H1 (cell line): ENCODE data around the gene CHST3. TPM values are rescaled to one million over a fixed set of nuclear protein-coding genes. Genes with fewer than 3 reads are reported as not detected.

Experiments used
- CTCF ChIA-PET: fragments of 300-600 bp; sonication (Branson Sonifier 250); formaldehyde crosslinking; loops from one replicate; lab custom pipeline; 2021; ENCODE audit not compliant: partially characterized antibody; lab: Charles Lee
- POLR2A ChIA-PET: fragments of 300-600 bp; sonication (Branson Sonifier 250); formaldehyde crosslinking; loops from one replicate; lab custom pipeline; 2021; ENCODE audit warnings: inconsistent platforms; ENCODE audit not compliant: partially characterized antibody; lab: Charles Lee
- DNase-seq, 2 experiments: peaks; one replicate each; pipeline versions ENCODE4 v3.0.0 to v3.0.0-alpha.2; 2010 to 2022; ENCODE audit warnings: low spot score in 2 of 2, low read depth in 1 of 2, mixed read lengths in 1 of 2
- FAIRE-seq: peaks from 2 replicates; lab custom pipeline; 2011; peaks lifted over from hg19 to GRCh38; lab: Jason Lieb, UNC
- H2AFZ ChIP-seq: 2 replicates; pipeline ENCODE4 v1.8.1; 2012; ENCODE audit warnings: low read length, inconsistent platforms
- H2AK5ac ChIP-seq: 2 replicates; pipeline ENCODE4 v1.6.1; 2013; ENCODE audit warnings: low read depth, low read length
- H2BK120ac ChIP-seq: replicated peaks from 2 replicates; pipeline ENCODE3; 2013; ENCODE audit warnings: low read depth, low read length, inconsistent platforms
- H2BK12ac ChIP-seq: 2 replicates; pipeline ENCODE4 v1.6.1; 2013; ENCODE audit warnings: low read depth, low read length
- H2BK15ac ChIP-seq: 2 replicates; pipeline ENCODE4 v1.6.1; 2013; ENCODE audit warnings: low read length
- H2BK20ac ChIP-seq: 2 replicates; pipeline ENCODE4 v1.6.1; 2013; ENCODE audit warnings: low read length
- H2BK5ac ChIP-seq: 2 replicates; pipeline ENCODE4 v1.6.1; 2013; ENCODE audit warnings: low read depth, low read length
- H3K14ac ChIP-seq: 2 replicates; pipeline ENCODE4 v1.6.1; 2013; ENCODE audit warnings: inconsistent platforms; ENCODE audit not compliant: insufficient read length
- H3K18ac ChIP-seq: 2 replicates; pipeline ENCODE4 v1.6.1; 2013; ENCODE audit warnings: low read length; ENCODE audit errors: extremely low read depth
- H3K23ac ChIP-seq: 2 replicates; pipeline ENCODE4 v1.6.1; 2013; ENCODE audit warnings: inconsistent platforms; ENCODE audit not compliant: insufficient read length
- H3K23me2 ChIP-seq: 2 replicates; pipeline ENCODE4 v1.6.1; 2013; ENCODE audit warnings: low read depth, low read length
- H3K27ac ChIP-seq: 2 replicates; pipeline ENCODE4 v1.6.1; 2011; ENCODE audit warnings: low read depth, low read length, inconsistent platforms
- H3K27me3 ChIP-seq, 4 experiments: replicated peaks in 1 of 4; 1 replicate in 1 of 4; 2 replicates in 3 of 4; pipeline versions ENCODE4 v1.6.1 to v1.8.1; 2011 to 2013; ENCODE audit warnings: low read length in 3 of 4, mild to moderate bottlenecking in 3 of 4, inconsistent platforms in 2 of 4, mixed read lengths in 2 of 4, moderate library complexity in 1 of 4; ENCODE audit not compliant: control insufficient read depth in 3 of 4, insufficient read depth in 3 of 4; ENCODE audit errors: extremely low read depth in 1 of 4
- H3K36me3 ChIP-seq, 4 experiments: 2 replicates each; pipeline versions ENCODE4 v1.6.1 to v1.8.1; 2011 to 2013; ENCODE audit warnings: mild to moderate bottlenecking in 4 of 4, low read length in 3 of 4, moderate library complexity in 2 of 4, control low read depth in 1 of 4, inconsistent platforms in 1 of 4; ENCODE audit not compliant: insufficient read depth in 4 of 4, control insufficient read depth in 2 of 4
- H3K4ac ChIP-seq: replicated peaks from 2 replicates; pipeline ENCODE3; 2013; ENCODE audit warnings: low read length, low read depth, mixed read lengths, inconsistent platforms; ENCODE audit not compliant: insufficient read length
- H3K4me1 ChIP-seq, 4 experiments: replicated peaks in 1 of 4; 1 replicate in 1 of 4; 2 replicates in 3 of 4; pipeline versions ENCODE4 v1.6.1 to v1.8.1; 2011 to 2013; ENCODE audit warnings: low read length in 3 of 4, inconsistent platforms in 2 of 4, mixed read lengths in 1 of 4; ENCODE audit not compliant: insufficient read depth in 4 of 4, control insufficient read depth in 3 of 4
- H3K4me2 ChIP-seq, 2 experiments: 2 replicates each; pipeline versions ENCODE4 v1.6.1 to v1.8.1; 2011 to 2013; ENCODE audit warnings: low read depth in 2 of 2, low read length in 2 of 2, control low read depth in 1 of 2, inconsistent platforms in 1 of 2, mild to moderate bottlenecking in 1 of 2; ENCODE audit not compliant: insufficient read depth in 1 of 2
- H3K4me3 ChIP-seq, 4 experiments: fragments of 200-600, 300-600 bp in 1 of 4; sonication (generic), shearing (Covaris generic), sonication (Bioruptor Twin) in 1 of 4; 2 replicates each; pipeline versions ENCODE4 v1.5.1 to v1.8.1; 2011 to 2016; ENCODE audit warnings: low read length in 4 of 4, low read depth in 3 of 4, control low read depth in 2 of 4, inconsistent platforms in 2 of 4, mild to moderate bottlenecking in 2 of 4, mixed read lengths in 1 of 4, moderate library complexity in 1 of 4; ENCODE audit not compliant: insufficient read depth in 2 of 4; ENCODE audit errors: extremely low read depth in 1 of 4
- H3K56ac ChIP-seq: replicated peaks from 2 replicates; pipeline ENCODE3; 2013; ENCODE audit warnings: low read depth, mild to moderate bottlenecking, mixed read lengths, low read length, inconsistent platforms; ENCODE audit not compliant: insufficient read length
- H3K79me1 ChIP-seq: 2 replicates; pipeline ENCODE4 v1.6.1; 2013; ENCODE audit warnings: low read depth, low read length, control low read depth
- H3K79me2 ChIP-seq, 2 experiments: 2 replicates each; pipeline versions ENCODE4 v1.6.1 to v1.8.1; 2012 to 2013; ENCODE audit warnings: low read length in 2 of 2, mild to moderate bottlenecking in 2 of 2, inconsistent platforms in 1 of 2; ENCODE audit not compliant: insufficient read depth in 2 of 2, control insufficient read depth in 1 of 2
- H3K9ac ChIP-seq, 4 experiments: replicated peaks in 1 of 4; 1 replicate in 1 of 4; 2 replicates in 3 of 4; pipeline versions ENCODE4 v1.6.1 to v1.8.1; 2011 to 2013; ENCODE audit warnings: low read depth in 3 of 4, low read length in 3 of 4, control low read depth in 2 of 4, mild to moderate bottlenecking in 2 of 4, moderate library complexity in 2 of 4, inconsistent platforms in 1 of 4; ENCODE audit errors: extremely low read depth in 1 of 4
- H3K9me3 ChIP-seq, 2 experiments: 2 replicates each; pipeline versions ENCODE4 v1.6.1 to v1.8.1; 2012 to 2013; ENCODE audit warnings: mild to moderate bottlenecking in 2 of 2, moderate library complexity in 2 of 2, control low read depth in 1 of 2, inconsistent platforms in 1 of 2, low read depth in 1 of 2, low read length in 1 of 2, mixed read lengths in 1 of 2; ENCODE audit not compliant: insufficient read depth in 2 of 2
- H4K20me1 ChIP-seq, 2 experiments: replicated peaks in 1 of 2; 2 replicates each; pipeline versions ENCODE3 to v1.8.1; 2011 to 2013; ENCODE audit warnings: inconsistent platforms in 2 of 2, low read length in 2 of 2, mild to moderate bottlenecking in 1 of 2; ENCODE audit not compliant: insufficient read depth in 2 of 2, control insufficient read depth in 1 of 2
- H4K5ac ChIP-seq: 2 replicates; pipeline ENCODE4 v1.6.1; 2013; ENCODE audit warnings: low read length, low read depth, mixed read lengths, inconsistent platforms; ENCODE audit not compliant: insufficient read length
- H4K8ac ChIP-seq: 2 replicates; pipeline ENCODE4 v1.8.0; 2013; ENCODE audit warnings: mild to moderate bottlenecking, moderate library complexity, low read length, inconsistent platforms; ENCODE audit not compliant: insufficient read depth; ENCODE audit errors: extremely low read depth
- H4K91ac ChIP-seq: replicated peaks from 2 replicates; pipeline ENCODE3; 2013; ENCODE audit warnings: low read length, mixed read lengths, inconsistent platforms; ENCODE audit not compliant: insufficient read length
- GTF2F1 ChIP-seq: IDR thresholded peaks from 2 replicates; pipeline ENCODE4 v1.6.1; 2012; ENCODE audit warnings: low read depth, low read length, improper control_type of control experiment, borderline replicate concordance
- SIX5 ChIP-seq: IDR thresholded peaks from 2 replicates; pipeline ENCODE4 v1.6.1; 2011; ENCODE audit warnings: mild to moderate bottlenecking, low read depth, low read length
- WGBS, 2 experiments: shearing (Covaris generic) in 1 of 2; methylation state at CpG; one replicate each; pipeline versions ENCODE4 v1.1.6 to v1.1.7; 2013 to 2015; ENCODE audit warnings: low lambda C conversion rate in 2 of 2, mixed read lengths in 2 of 2, inconsistent platforms in 1 of 2, low coverage in 1 of 2, missing lambda C conversion rate in 1 of 2; ENCODE audit not compliant: insufficient replicate concordance in 2 of 2, insufficient coverage in 1 of 2, insufficient read length in 1 of 2; ENCODE audit errors: extremely low coverage in 1 of 2, missing lambda C conversion rate in 1 of 2; 5-methylcytosine and 5-hydroxymethylcytosine counted together
- polyA plus RNA-seq, 7 experiments: library from polyadenylated mRNA; depleted of rRNA in 3 of 7; stranded (reverse) in 5 of 7; unstranded in 2 of 7; fragments of >200 nt in 5 of 7; fragments of 200-250 nt in 2 of 7; gene quantifications; 1 replicate in 5 of 7; 2 replicates in 1 of 7; 4 replicates in 1 of 7; pipeline versions ENCODE4 v1.2.1 to v1.2.3, GENCODE V29; 2011 to 2013; ENCODE audit warnings: missing spikeins in 2 of 7, mixed read lengths in 2 of 7
- total RNA-seq: library from RNA; stranded (reverse); fragmentation: NEBNext Ultra II Directional; extraction: Animal tissue kit (Norgen Biotek cat#: 25700); gene quantifications from 2 replicates; pipeline ENCODE4 v1.2.1, GENCODE V29; 2021

The CHST3 gene
- total and polyA plus RNA-seq, 2 of the 8 experiments (the other 6 are each of a cell fraction or from before 2014, with no cell fraction given) = 2.0 to 5.8 TPM

DNA sequence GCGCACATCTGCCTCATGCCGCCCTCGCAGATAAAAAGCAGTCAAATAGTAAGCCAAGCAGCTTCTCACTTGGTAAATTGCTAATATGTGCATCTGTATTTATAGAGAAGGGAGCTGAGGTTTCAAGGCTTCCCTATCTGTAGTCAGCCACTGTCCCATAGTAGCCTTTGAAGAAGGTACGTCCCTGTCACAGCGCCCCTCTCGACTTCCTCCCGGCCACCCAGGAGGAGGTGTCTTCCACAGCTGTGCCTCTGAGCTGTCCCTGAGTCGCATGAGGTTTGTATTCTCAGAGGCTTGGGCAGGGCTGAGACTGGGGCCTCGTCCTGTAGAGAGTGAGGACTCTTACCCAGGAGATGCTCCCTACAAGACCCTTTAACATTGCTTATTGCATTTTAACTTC, 75.2 kb downstream of the CHST3 start:
- Histone ChIP-seq H3K14ac (no peak overlapping the region), H3K9ac (no peak overlapping the region), H4K5ac (no peak overlapping the region), H2AFZ (no peak overlapping the region), H2BK5ac (no peak overlapping the region), H4K8ac (no peak overlapping the region), H2AK5ac (no peak overlapping the region), H3K27me3 (peaks cover 0 to 2% (median 0%) of the 10 kb centered on the region in 4 experiments; a peak in 1 of 7 replicates), H3K56ac (no peak overlapping the region), H3K36me3 (no peaks in the 10 kb centered on the region), H3K23ac (no peak overlapping the region), H3K4me1 (peaks cover 0 to 4% (median 4%) of the 10 kb centered on the region in 4 experiments; a peak in 3 of 7 replicates), H2BK15ac (no peak overlapping the region), H3K23me2 (no peaks in the 10 kb centered on the region), H2BK120ac (no peak overlapping the region), H3K18ac (no peak overlapping the region), H3K79me1 (no peaks in the 10 kb centered on the region), H4K20me1 (peaks cover 0 to 2% of the 10 kb centered on the region in 2 experiments), H3K4me2 (no peak overlapping the region), H3K9me3 (no peaks in the 10 kb centered on the region), H3K79me2 (no peaks in the 10 kb centered on the region), H3K4me3 (no peak overlapping the region), H3K4ac (no peak overlapping the region), H4K91ac (no peak overlapping the region), H3K27ac (no peak overlapping the region), H2BK20ac (no peak overlapping the region), H2BK12ac (no peak overlapping the region)
- no peak for DNase-seq
- 83% methylated on average over 9 of the region's 9 CpGs; no CpG with 5 or more reads in 1 of the 2 experiments for WGBS, 2 experiments
- ChIA-PET CTCF (interaction anchor here (0.6 to 4.2 kb wide), 9 partner anchors 10 to 1784 kb away, joined by 3 to 42 read pairs (median 6); no protein-coding TSS in a partner anchor), POLR2A (interaction anchor here (0.7 kb wide), 1 partner anchor 281 kb away, joined by 3 read pairs; no protein-coding TSS in a partner anchor)
- FAIRE-seq = no peak
- TF ChIP-seq SIX5 (no peak), GTF2F1 (no peak)
